Gastroesophageal sphincter (tissue), 4 donors: ENCODE measurements around the gene DENND4C. TPM values are rescaled to one million over a fixed set of nuclear protein-coding genes. Genes with fewer than 3 reads are reported as not detected.
A peak's percentile ranks its signal among the peaks of the same experiment; 100 is the strongest.

Experiments
- ATAC-seq: fragments of 150-250 bp; one replicate; pipeline ENCODE4 v1.9.1; 2016; ENCODE audit warnings: mild to moderate bottlenecking, moderate library complexity
- H3K27ac ChIP-seq, 4 donors: fragments of 200-600 bp; sonication (generic) in 3 of 4; 1 replicate in 3 of 4; 2 replicates in 1 of 4; pipeline ENCODE4 v1.5.1; 2016 to 2019
- H3K27me3 ChIP-seq: fragments of 200-600 bp; sonication (generic); one replicate; pipeline ENCODE4 v1.5.1; 2019
- H3K36me3 ChIP-seq, 2 donors: fragments of 200-600 bp; sonication (generic); one replicate each; pipeline ENCODE4 v1.5.1; 2019; ENCODE audit warnings: control low read depth in 1 of 2
- H3K4me1 ChIP-seq, 3 donors: fragments of 200-600 bp; sonication (generic); 1 replicate in 2 of 3; 2 replicates in 1 of 3; pipeline ENCODE4 v1.5.1; 2016 to 2019; ENCODE audit warnings: control low read depth in 2 of 3
- H3K4me3 ChIP-seq, 2 donors: fragments of 200-600 bp; sonication (generic); one replicate each; pipeline ENCODE4 v1.5.1; 2019; ENCODE audit warnings: mild to moderate bottlenecking in 1 of 2, moderate library complexity in 1 of 2
- H3K9me3 ChIP-seq, 3 donors: fragments of 200-600 bp; sonication (generic); one replicate each; pipeline ENCODE4 v1.5.1; 2017 to 2019; ENCODE audit warnings: control low read depth in 2 of 3
- EP300 ChIP-seq: sonication (generic); formaldehyde crosslinking; IDR thresholded peaks from one replicate; pipeline ENCODE4 v1.6.1; 2017; ENCODE audit warnings: antibody characterized with exemption, mild to moderate bottlenecking
- POLR2A ChIP-seq, 2 donors: fragments of 450-650 bp; IDR thresholded peaks; one replicate each; pipeline ENCODE4 v1.6.1; 2017; ENCODE audit warnings: antibody characterized with exemption in 2 of 2, mild to moderate bottlenecking in 2 of 2, moderate library complexity in 1 of 2
- POLR2AphosphoS5 ChIP-seq: sonication (generic); formaldehyde crosslinking; IDR thresholded peaks from one replicate; pipeline ENCODE4 v1.6.1; 2017; ENCODE audit warnings: antibody characterized with exemption
- WGBS, 2 donors: methylation state at CpG; one replicate each; pipeline ENCODE4 v1.1.5; 2018; ENCODE audit warnings: low coverage in 1 of 2; 5-methylcytosine and 5-hydroxymethylcytosine counted together
- total RNA-seq, 4 donors: library from RNA; depleted of rRNA; stranded (reverse); fragments of >200 nt; gene quantifications; one replicate each; pipeline ENCODE4 v1.1.0, GENCODE V29; 2016
- TF ChIP-seq, protein P1 (sequence below), 4 experiments: fragments of 200-600 bp in 2 of 4; fragments of 450-650 bp in 2 of 4; sonication (generic) in 1 of 4; IDR thresholded peaks; one replicate each; pipeline ENCODE4 v1.5.1; 2017 to 2019; ENCODE audit warnings: antibody characterized with exemption in 4 of 4, mild to moderate bottlenecking in 2 of 4, moderate library complexity in 2 of 4

The DENND4C gene
- total RNA-seq, 4 donors from 2014 or later, result 72.9 to 117 (median 81.9) TPM

DNA sequence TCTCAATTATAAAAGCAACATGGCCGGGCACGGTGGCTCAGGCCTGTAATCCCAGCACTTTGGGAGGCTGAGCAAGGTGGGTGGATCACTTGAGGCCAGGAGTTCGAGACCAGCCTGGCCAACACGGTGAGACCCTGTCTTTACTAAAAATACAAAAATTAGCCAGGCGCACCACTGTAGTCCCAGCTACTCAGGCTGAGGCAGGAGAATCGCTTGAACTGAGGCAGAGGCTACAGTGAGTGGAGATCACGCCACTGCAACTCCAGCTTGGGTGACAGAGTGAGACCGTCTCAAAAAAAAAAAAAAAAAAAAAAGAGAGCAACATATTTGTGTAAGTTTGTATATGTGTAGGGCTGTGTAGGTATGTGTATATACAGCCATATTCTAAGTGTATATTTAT lies 142.1 kb downstream of the DENND4C start:
- TF ChIP-seq, protein P1, sequence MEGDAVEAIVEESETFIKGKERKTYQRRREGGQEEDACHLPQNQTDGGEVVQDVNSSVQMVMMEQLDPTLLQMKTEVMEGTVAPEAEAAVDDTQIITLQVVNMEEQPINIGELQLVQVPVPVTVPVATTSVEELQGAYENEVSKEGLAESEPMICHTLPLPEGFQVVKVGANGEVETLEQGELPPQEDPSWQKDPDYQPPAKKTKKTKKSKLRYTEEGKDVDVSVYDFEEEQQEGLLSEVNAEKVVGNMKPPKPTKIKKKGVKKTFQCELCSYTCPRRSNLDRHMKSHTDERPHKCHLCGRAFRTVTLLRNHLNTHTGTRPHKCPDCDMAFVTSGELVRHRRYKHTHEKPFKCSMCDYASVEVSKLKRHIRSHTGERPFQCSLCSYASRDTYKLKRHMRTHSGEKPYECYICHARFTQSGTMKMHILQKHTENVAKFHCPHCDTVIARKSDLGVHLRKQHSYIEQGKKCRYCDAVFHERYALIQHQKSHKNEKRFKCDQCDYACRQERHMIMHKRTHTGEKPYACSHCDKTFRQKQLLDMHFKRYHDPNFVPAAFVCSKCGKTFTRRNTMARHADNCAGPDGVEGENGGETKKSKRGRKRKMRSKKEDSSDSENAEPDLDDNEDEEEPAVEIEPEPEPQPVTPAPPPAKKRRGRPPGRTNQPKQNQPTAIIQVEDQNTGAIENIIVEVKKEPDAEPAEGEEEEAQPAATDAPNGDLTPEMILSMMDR (IDR thresholded peaks at IDR 0.05), result no peak
- TF ChIP-seq POLR2AphosphoS5 (no peak), POLR2A (IDR thresholded peaks at IDR 0.05) (no peak), EP300 (no peak)

DNA sequence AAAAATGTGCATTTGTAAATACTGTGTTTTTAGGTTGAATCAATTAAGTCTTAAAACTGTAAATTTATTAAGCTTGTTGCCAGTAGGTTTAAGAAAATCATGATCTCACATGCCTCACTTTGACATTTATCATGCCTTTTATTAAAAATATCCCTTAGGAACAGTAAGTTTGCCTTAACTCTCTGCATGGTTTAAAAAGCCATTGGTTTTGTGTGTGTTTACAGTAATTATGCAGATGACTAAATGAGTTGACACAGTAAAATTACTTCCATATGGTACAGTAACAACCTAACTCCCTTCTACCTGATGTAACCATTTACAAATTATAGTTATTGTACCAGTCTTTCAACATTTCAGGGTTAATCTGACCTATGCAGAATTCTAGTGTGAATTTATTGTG lies 143.0 kb downstream of the DENND4C start:
- H3K27me3 ChIP-seq, result no peaks in the 10 kb centered on the region
- peaks cover 0 to 17% (median 6%) of the 10 kb centered on the region in 3 donors for H3K4me1 ChIP-seq
- H3K27ac ChIP-seq, result no peak overlapping the region
- no peak for ATAC-seq
- no peaks in the 10 kb centered on the region for H3K9me3 ChIP-seq
- H3K4me3 ChIP-seq, result no peak overlapping the region
- TF ChIP-seq EP300, result no peak
- peak; percentile 2 for TF ChIP-seq POLR2AphosphoS5
- H3K36me3 ChIP-seq, result peaks cover 15 to 97% of the 10 kb centered on the region in 2 donors

More for the DNA sequence above, 142.1 kb downstream of the DENND4C start:
- Histone ChIP-seq H3K9me3 (no peaks in the 10 kb centered on the region), H3K4me3 (no peak overlapping the region), H3K36me3 (peaks cover 14 to 93% of the 10 kb centered on the region in 2 donors), H3K27me3 (no peaks in the 10 kb centered on the region), H3K4me1 (peaks cover 0 to 7% (median 0%) of the 10 kb centered on the region in 3 donors), H3K27ac (no peak overlapping the region)
- ATAC-seq, result no peak
- WGBS, 2 donors, result 87 to 88% methylated on average over 6 to 7 of the region's 8 CpGs

DNA sequence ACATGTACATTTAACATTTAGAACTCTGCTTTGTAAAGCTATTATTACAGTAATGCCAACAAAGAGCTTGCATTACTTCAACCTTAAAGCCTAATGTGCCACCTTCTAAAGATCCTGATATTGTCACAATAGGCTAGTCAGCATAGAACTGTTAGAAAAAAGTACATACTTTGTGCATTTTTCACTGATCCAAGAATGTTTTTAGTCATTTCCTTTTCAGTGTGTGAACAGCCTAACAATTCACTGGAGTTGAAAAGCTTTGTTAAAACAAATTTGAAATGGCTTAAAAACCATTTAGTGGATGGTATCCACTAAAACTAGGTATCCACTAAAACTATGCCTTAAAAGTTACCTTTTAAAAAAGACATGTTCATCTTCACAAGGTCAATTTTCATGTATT lies 145.0 kb downstream of the DENND4C start:
- peaks cover 15 to 80% of the 10 kb centered on the region in 2 donors for H3K36me3 ChIP-seq
- peaks cover 0 to 28% (median 6%) of the 10 kb centered on the region in 3 donors for H3K4me1 ChIP-seq
- H3K27ac ChIP-seq, result no peak overlapping the region

DNA sequence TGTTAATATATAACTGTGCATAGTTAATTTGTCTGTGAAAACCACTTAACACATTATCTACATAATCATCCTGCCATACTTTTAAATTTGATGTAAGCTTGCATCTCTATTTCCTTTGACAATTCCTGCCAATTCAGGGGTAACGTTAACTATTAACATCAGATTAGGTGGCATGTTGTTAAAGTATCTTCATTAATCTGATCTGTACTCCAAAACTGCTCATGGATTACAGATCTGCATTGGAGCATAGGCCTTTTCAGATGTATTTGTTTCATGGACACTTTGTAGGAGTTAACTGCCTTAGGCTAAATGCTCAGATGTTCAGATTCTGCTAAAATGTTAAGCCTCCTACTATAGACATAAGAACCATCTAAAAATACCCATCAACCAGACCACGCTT lies 146.4 kb downstream of the DENND4C start:
- no peak overlapping the region for H3K4me3 ChIP-seq
- ATAC-seq, result no peak
- no peaks in the 10 kb centered on the region for H3K9me3 ChIP-seq
- 54 to 58% methylated on average over 2 of the region's 2 CpGs for WGBS, 2 donors
- no peak overlapping the region for H3K27ac ChIP-seq
- H3K36me3 ChIP-seq, result peaks cover 15 to 66% of the 10 kb centered on the region in 2 donors
- peaks cover 0 to 34% (median 6%) of the 10 kb centered on the region in 3 donors for H3K4me1 ChIP-seq
- TF ChIP-seq EP300, result no peak
- TF ChIP-seq, protein P1 (IDR thresholded peaks at IDR 0.05), result no peak
- TF ChIP-seq POLR2A (IDR thresholded peaks at IDR 0.05), result no peak
- no peak for TF ChIP-seq POLR2AphosphoS5
- H3K27me3 ChIP-seq, result no peaks in the 10 kb centered on the region

More for the DNA sequence above, 145.0 kb downstream of the DENND4C start:
- ATAC-seq, result no peak
- Histone ChIP-seq H3K27me3 (no peaks in the 10 kb centered on the region), H3K9me3 (no peaks in the 10 kb centered on the region), H3K4me3 (no peak overlapping the region)
- no peak for TF ChIP-seq POLR2A (IDR thresholded peaks at IDR 0.05)
- TF ChIP-seq EP300, result no peak
- TF ChIP-seq, protein P1 (IDR thresholded peaks at IDR 0.05), result no peak
- no peak for TF ChIP-seq POLR2AphosphoS5

DNA sequence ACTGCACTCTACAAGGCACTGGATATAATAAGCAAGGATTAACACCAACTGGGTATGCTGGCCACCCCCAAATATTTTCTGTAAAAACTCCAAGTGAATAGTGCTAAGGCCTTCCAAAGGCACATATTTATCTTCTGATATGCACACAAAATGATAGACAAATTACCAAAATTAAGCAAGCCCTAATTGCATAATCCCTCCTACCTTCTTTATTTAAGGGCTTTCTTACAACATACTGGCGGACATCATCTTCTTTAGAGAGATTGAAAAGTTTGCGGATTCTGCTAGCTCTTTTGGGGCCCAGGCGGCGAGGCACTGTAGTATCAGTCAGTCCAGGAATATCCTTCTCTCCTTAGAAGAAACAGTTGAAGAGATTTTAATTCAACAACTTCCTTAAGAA lies 147.7 kb downstream of the DENND4C start:
- Histone ChIP-seq H3K27me3 (no peaks in the 10 kb centered on the region), H3K4me3 (peak overlapping the region in 1 of 2 donors; percentile 75), H3K9me3 (no peaks in the 10 kb centered on the region), H3K36me3 (peaks cover 15 to 56% of the 10 kb centered on the region in 2 donors), H3K4me1 (peaks cover 0 to 34% (median 6%) of the 10 kb centered on the region in 3 donors), H3K27ac (peak overlapping the region in 2 of 4 donors; percentile 33 to 96)
- TF ChIP-seq POLR2A (IDR thresholded peaks at IDR 0.05) (no peak), POLR2AphosphoS5 (no peak), EP300 (no peak)
- TF ChIP-seq, protein P1 (IDR thresholded peaks at IDR 0.05), result no peak
- no peak for ATAC-seq
- 86 to 94% methylated on average over 3 to 4 of the region's 4 CpGs for WGBS, 2 donors
